GM21619 (cell line): ENCODE data around the gene DPP3.

Experiments
- ATAC-seq: cut with Tn5 transposase; IDR thresholded peaks from one replicate; pipeline ENCODE4 v1.9.1; 2021; ENCODE audit not compliant: unreplicated experiment

DPP3 gene

DNA sequence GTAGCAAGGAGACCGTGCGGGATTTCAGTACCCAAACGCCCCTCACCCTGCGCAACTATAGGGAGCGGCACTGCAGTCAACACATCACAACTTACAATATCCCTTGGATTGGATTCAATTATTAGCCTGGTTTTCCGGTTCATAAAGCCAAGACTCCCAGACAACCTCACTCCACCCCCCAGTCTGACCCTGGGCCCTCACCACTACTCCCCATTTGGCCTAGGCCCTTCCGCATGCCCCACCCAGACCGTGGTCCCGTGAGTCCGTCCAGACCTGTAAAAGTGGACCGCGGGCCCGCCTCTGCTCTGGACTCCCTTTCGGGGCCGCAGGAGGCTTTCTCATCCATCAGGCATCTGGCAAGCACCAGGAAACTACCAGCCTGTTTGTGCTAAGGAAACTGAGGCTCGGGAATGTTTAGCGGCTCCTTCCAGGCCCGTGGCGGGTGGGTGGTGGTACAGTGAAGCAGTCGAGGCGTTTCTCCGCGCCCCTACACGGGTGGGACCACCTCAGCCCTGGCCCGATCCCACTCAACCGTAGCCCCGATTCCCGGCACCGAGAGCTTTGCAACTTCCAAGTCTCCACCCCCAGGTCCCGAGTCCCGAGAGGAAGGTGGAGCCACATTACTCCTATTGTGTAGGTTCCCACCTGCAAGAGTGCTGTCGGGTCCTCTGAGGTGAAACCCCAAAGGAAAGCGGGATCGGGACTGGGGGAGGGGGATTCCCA is 679 bp upstream of the DPP3 start:
- no peak for ATAC-seq

DNA sequence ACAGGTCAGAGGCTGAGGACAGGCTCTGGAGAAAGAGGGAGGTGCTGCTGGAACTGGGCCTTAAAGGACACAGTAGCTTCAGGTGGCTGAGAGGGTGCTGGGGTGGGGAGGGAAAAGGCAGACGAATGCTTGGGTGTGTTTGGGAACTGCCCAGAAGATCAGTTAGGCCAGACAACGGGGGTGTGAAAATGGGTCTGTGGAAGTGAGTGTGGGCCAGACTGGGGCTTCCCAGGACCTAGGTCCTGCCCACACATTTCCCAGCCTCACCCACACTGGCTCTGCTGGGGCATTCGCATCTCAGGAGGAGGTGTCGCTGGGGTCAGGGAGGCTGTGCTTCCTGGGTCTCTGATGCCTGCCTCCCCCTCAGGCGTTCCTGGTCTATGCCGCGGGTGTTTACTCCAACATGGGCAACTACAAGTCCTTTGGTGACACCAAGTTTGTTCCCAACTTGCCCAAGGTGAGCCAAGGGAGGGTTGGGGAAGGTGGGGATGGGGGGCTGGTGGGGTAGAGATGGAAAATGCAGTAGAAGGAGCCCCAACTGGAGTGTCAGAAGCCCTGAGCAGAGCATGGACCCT is 4.7 kb downstream of the DPP3 start:
- no peak for ATAC-seq

DNA sequence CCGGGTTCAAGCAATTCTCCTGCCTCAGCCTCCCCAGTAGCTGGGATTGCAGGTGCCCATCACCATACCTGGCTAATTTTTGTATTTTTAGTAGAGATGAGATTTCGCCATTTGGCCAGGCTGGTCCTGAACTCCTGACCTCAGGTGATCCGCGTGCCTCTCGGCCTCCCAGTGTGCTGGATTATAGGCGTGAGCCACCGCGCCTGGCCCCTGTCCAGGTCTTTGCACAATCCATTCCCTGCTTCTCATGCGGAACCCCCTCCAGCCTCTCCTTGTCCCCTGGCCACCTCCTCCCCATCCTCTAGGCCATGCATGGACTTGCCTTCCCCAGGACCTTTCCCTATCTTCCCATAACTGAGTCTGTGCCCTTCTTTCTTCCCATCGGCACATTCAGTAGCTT is 8.7 kb downstream of the DPP3 start:
- ATAC-seq, result no peak

DNA sequence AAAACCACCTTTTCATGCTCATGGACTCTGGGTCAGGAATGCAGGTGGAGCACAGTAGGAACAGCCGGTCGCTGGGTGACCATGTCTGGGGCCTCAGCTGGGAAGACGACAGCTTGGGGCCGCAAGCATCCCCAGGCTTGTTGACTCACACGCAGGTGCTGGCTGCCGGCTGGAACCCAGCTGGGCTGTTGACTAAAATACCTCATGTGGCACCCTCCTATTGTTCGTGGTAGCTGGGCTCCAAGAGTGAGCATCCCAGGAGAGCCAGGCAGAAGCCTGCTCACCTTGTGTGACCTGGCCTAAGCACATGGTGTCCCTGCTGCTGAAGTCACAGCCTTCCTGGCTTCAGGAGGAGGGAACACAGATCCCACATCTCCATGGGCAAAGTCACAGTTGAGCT is 9.4 kb downstream of the DPP3 start:
- no peak for ATAC-seq

DNA sequence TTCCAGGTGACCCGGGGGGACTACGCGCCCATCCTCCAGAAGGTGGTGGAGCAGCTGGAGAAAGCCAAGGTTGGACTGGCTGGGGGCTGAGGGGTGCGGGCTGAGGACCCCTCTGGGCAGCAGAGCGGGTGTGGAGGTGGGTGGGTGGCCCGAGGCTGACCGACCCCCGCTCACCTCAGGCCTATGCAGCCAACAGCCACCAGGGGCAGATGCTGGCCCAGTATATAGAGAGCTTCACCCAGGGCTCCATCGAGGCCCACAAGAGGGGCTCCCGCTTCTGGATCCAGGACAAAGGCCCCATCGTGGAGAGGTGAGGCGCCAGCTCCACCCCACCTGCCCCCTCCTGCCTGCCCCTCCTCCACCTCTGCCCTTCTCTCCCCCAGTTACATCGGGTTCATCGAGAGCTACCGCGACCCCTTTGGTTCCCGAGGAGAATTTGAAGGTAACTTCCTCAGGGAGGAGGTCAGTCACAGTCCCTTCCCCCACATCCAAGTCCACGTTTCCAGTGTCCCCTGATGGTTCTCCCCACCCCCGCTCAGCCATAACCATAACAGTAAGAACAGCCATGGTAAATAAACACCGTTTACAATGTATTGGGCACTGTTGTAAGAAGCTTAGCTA is 11.2 kb downstream of the DPP3 start:
- no peak for ATAC-seq

DNA sequence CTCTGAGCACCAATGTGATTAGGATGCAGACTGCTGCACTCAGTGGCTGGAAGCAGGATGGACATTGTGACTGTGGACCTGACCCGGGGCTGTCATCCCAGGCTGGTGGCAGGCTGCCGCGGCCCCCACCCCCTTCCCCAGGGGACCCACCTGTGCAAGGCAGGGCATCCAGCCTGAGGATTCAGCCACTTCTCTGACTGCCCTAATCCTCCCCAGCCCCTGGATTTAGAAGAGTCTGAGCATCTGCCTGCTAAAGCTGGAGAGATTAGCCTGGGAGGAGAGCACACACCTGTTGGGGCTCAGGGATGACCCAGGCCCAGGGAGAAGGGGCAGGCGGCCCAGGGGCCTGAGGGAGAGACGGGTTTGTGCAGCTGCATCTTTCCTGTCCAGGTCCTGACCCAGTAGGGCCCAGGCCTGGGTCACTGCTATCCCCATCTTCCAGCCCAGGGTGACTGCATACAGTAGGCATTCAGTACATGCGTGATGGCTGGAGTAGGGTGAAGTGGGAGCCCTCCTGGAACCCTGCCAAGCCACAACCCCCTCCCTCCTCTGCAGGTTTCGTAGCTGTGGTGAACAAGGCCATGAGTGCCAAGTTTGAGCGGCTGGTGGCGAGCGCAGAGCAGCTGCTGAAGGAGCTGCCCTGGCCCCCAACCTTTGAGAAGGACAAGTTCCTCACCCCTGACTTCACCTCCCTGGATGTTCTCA is 12.1 kb downstream of the DPP3 start:
- ATAC-seq, result no peak

DNA sequence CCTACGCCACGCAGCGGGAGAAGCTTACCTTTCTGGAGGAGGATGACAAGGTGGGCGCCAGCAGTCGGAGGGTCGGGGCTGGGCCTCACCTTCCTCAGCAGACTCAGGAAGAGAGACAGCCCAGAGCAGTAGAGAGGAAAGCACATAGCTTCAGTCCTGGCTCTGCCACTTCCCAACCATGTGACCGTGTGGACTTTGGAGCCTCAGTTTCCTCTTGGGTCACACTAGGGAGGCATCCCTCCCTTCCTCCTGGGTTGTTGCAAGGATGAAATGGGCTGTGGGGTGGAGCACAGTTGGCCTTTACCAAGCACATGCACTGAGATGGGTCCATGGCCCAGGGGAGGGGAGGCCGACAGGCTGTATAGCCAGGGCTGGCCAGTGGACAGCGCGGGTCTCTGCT is 12.9 kb downstream of the DPP3 start:
- ATAC-seq, result no peak

DNA sequence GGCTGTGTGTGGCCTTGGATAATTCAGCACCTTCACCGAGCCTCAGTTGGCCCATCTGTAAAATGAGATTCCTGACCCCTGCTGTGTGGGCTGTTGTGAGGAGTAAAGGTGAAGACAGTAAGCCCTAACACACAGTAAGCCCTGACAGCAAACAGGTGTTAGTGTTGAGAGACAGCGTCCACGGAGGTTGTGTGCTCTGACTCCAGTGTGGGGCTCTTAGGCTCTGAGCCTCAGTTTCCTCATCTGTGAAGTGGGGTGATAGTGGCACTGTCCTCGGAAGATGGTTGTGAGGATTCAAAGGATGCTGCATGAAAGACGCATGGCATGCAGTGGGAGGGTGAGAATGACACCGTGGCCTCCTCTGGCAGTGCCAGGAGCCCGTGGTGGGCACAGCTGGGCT is 14.2 kb downstream of the DPP3 start:
- no peak for ATAC-seq

DNA sequence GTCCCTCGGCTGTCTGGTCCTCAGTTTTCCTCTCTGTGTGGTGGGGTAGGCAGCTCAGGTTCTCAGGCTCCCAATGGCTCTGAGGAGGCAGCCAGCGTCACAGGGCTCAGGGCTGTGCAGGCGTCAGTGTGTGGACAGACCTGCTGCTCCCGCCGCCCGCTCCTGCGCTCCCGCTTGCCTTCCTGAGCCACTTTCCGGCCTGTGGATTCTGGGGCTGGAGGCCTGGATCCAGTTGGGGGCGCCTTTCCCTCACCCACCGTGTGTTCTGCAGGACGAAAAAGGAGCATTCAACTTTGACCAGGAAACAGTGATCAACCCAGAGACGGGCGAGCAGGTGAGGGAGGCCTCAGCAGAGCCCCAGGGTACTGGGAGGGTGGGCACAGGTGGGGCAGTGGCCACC is 14.7 kb downstream of the DPP3 start:
- no peak for ATAC-seq

DNA sequence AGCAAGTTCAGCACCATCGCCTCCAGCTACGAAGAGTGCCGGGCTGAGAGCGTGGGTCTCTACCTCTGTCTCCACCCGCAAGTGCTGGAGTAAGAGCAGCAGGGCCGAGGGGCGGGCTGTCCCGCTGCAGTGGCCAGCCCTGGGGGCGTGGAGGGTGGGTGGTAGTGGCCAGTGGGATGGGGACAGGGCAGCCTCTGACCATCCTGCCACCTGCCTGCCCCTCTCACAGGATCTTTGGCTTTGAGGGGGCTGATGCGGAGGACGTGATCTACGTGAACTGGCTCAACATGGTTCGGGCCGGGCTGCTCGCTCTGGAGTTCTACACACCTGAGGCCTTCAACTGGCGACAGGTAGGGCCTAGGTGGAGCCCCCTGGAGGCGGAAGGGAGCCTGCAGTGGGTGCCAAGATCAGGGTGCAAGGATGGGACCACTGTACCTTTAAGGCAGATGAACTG is 15.2 kb downstream of the DPP3 start:
- no peak for ATAC-seq

DNA sequence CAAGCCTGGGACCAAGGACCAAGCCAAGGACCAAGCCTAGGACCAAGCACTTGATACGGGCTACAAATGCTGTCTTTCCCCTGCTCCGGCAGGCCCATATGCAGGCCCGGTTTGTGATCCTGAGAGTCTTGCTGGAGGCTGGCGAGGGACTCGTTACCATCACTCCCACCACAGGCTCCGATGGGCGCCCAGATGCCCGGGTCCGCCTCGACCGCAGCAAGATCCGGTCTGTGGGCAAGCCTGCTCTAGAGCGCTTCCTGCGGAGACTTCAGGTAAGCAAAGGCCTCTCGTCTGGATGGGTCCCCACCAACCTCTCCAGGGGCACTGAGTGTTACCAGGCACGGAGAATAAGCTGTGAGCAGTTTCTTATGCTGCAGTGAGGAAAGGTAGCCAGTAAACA is 17.0 kb downstream of the DPP3 start:
- no peak for ATAC-seq

DNA sequence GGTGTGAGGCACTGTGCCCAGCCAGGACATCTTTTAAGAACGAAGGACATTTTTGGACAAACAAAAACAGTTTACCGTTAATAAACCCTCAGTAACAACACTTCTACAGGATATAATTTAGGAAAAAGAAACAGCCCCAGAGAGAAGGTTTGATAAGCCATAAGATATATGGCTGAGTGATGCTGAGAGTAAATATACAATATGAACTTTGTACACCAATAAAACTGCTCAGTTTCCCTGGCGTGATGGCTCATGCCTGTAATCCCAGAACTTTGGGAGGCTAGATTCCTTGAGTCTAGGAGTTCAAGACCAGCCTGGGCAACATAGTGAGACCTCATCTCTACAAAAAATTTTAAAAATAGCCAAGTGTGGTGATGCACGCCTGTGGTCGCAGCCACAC is 18.3 kb downstream of the DPP3 start:
- ATAC-seq, result no peak

DNA sequence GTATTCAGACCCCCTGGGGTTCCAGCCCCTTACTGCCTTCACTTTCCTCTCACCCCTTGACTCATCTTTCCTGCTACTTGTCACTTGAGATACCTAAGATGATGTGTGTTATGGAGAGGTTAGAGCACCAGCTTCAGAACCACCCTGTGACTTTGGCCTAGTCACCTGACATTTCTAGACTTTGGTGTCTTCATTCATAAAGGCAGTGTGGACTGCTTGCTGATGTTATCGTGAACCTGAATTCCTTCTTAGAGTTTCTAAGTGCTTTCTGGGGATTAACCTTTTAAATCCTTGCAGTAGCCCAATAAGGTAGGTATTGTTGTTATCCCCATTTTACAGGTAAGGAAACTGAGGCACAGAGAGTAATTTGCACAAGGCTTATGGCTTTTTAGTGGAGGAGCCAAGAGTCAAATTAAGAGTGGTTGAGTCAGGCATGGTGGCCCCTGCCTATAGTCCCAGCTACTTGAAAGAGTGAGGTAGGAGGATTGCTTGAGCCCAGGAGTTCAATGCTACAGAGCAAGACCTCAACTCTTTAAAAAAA is 25.1 kb downstream of the DPP3 start:
- no peak for ATAC-seq

DNA sequence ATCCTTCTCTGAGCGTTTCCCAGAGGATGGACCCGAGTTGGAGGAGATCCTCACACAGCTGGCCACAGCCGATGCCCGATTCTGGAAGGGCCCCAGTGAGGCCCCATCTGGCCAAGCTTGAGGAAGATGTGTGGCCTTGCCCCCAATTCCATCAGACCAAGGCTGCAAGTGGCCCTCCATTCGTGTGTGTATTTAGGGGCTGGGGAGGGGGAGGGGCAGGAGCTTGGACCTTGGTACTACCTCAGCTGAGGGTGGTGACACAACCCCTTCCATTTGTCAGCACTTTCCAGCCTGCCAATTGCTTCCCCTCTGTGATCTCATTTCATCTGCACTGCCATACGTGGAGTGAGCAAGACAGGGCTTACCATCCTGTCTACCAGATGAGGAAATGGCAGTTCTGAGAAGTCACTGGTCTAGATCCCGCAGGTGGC is 28.9 kb downstream of the DPP3 start:
- ATAC-seq, result no peak

DNA sequence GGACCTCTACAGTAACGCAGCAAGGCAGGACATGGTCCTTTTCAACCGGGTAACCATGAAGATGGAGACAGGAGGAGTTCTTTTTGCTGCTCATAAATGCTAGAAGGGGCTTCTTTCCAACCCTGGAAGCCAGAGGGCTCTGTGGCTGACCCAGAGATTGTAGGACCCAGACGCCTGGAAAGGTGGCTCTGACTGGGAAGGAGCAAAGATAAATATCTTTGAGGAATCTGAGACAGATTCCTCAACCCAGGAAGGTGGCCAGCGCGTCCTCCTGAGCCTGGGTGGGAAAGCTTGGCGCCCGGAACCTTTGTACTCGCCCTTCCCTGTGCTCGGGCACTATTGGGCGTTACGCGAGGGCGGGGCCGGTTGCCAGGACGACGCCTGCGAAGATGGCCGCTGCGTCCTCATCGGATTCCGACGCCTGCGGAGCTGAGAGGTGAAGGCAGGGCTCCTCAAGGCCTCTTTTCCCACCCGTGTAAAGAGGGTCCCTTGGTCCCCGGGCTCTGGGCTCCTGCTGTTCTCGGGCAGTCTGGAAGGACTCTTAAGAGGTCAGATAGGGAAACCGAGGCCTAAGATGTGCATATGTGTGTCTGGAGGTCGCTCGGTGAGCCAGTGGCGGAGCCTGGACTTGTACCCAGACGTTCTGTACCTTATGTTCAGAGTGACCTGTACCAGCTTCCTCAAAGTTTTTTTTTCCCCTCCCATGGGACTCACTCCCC is 30.2 kb downstream of the DPP3 start, which contains the start of gene BBS1:
BBS1 (plus strand) TSS at position 365 of the 719 bp plus-strand sequence; CDS start at position 390, 25 bp downstream.
- peak; percentile 87 for ATAC-seq

DNA sequence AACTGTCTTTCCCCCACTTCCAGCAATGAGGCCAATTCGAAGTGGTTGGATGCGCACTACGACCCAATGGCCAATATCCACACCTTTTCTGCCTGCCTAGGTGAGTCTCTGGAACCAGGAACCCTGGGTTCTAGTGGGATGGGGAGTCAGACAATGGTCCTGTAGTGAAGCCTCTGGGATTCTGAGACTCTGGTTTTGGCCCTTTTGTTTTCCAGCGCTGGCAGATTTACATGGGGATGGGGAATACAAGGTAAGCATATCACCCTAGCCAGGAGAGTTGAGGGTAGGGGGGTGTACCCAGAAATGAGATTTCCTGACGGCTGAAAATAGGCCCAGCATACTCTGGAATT is 30.7 kb downstream of the DPP3 start:
- no peak for ATAC-seq

DNA sequence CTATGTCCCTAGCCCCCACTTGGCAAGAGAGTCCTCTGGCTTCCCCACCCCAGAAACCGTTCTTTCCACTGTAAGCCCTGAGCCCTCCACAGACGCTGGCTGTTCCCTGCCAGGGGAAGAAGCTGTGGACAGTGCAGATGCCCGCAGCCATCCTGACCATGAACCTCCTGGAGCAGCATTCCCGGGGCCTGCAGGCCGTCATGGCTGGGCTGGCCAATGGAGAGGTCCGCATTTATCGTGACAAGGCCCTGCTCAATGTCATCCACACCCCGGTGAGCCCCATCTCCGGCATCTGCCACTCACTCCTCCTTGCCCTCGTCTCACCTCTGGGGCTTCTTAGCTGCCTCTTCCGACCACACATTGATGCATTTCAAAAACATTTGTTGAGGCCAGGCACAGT is 43.4 kb downstream of the DPP3 start:
- ATAC-seq, result no peak

DNA sequence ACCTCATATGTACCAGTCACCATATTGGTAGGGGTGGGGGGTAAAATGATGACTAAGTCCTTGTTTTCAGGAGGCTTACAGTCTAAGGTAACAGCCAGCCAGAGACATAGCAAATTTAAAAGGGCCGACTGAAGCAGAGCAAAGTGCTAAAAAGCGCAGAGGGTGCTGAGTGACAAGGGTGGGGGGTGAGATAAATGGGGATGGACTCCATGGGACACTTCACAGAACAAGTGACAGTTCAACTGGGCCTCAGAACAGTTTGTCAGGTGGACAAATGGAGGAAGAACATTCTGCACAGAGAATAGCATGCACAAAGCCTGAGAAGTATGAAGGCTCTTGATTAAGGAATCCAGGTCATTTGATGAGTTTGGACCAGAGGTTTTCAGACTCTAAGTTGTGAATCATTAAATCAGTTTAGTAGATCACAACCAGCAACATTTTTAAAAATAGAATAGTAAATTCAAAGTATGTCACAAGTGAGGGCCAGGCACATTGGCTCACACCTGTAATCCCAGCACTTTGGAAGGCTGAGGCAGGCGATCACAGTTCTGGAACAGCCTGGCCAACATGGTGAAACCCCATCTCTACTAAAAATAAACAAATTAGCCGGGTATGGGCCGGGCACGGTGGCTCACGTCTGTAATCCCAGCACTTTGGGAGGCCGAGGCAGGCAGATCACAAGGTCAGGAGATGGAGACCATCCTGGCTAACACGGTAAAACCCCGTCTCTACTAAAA is 44.2 kb downstream of the DPP3 start:
- no peak for ATAC-seq

DNA sequence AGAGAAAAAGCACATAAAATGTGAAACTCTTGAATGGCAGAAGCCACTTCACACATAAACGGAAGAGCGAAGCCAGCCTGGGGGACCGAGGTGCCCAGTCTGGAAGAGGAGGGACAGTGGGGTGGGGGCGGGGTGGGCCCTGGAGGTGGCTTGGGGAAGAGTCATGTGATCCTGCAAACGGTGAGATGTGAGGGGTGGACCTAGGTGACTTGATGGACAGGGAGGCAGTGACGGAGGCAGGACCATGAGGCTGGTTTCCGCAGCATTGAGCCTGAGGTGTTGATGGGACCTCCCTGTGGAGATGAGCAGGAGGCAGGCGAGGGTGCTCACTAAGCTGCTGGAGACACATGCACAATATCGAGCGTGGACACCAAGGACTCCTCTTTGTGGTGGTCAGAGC is 48.8 kb downstream of the DPP3 start:
- no peak for ATAC-seq

DNA sequence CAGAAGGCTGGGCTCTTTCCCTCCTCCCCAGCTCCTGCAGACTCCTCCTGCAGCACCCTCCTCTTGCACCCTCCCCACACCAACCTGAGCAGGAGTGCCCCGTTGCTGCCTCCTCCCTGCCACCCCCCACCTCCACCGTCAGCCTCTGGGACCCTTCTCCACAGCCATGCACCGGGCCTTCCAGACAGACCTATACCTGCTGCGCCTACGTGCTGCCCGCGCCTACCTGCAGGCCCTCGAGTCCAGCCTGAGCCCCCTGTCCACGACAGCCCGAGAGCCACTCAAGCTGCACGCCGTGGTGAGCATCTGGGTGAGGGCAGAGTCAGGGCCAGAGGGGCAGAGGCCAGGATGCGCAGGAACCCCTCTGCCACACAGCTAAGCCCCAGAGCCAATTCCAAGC is 49.4 kb downstream of the DPP3 start:
- ATAC-seq, result no peak
